ENCODE results near the gene SHISA5. TPM values are rescaled to one million over a fixed set of nuclear protein-coding genes. Genes with fewer than 3 reads are reported as not detected.
A peak's percentile ranks its signal among the peaks of the same experiment; 100 is the strongest.

SHISA5 gene
- total RNA-seq, 2 donors from 2014 or later: 192 to 193 TPM

DNA sequence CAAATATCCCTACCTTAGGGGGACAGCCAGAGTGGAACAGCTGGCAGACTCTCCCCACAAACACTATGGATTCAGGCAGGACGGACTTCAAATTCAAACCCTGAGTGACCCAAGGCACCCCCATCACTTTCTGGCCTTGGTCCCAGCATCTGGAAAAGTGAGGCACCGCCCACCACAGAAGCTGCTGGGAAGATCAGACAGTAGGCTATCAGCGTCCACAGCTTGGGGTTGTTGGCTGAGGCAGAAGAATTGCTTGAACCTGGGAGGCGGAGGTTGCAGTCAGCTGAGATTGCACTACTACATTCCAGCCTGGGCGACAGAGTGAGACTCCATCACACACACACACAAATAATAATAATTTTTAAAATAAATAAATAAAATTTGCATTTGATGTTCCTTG, 44.2 kb upstream of the SHISA5 start:
- H3K27ac ChIP-seq (ENCODE audit: low read depth, low read length): no peak overlapping the region
- no peak overlapping the region for H3K4me3 ChIP-seq (ENCODE audit: low read length)
- H3K9ac ChIP-seq (ENCODE audit: extremely low read depth, low read length, poor library complexity, severe bottlenecking): no peak overlapping the region
- no peak for DNase-seq
- Mint-ChIP-seq H3K9me3 (no peaks in the 10 kb centered on the region), H3K27me3 (ENCODE audit: insufficient read depth) (no peaks in the 10 kb centered on the region), H3K4me3 (no peak overlapping the region), H3K27ac (peak overlapping the region; percentile 21), H3K36me3 (ENCODE audit: low read depth) (peaks cover 6% of the 10 kb centered on the region), H3K4me1 (no peaks in the 10 kb centered on the region)
- TF ChIP-seq, protein P1, sequence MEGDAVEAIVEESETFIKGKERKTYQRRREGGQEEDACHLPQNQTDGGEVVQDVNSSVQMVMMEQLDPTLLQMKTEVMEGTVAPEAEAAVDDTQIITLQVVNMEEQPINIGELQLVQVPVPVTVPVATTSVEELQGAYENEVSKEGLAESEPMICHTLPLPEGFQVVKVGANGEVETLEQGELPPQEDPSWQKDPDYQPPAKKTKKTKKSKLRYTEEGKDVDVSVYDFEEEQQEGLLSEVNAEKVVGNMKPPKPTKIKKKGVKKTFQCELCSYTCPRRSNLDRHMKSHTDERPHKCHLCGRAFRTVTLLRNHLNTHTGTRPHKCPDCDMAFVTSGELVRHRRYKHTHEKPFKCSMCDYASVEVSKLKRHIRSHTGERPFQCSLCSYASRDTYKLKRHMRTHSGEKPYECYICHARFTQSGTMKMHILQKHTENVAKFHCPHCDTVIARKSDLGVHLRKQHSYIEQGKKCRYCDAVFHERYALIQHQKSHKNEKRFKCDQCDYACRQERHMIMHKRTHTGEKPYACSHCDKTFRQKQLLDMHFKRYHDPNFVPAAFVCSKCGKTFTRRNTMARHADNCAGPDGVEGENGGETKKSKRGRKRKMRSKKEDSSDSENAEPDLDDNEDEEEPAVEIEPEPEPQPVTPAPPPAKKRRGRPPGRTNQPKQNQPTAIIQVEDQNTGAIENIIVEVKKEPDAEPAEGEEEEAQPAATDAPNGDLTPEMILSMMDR (conservative IDR thresholded peaks at IDR 0.05): no peak
- no peaks in the 10 kb centered on the region for H3K9me3 ChIP-seq (ENCODE audit: control insufficient read depth, low read length)
- WGBS, 2 experiments (ENCODE audit: insufficient coverage in 1 of 2, insufficient read length in 1 of 2): 80 to 95% methylated on average over 2 to 3 of the region's 5 CpGs
- H3K27me3 ChIP-seq (ENCODE audit: control insufficient read depth, insufficient read depth, low read length, poor library complexity, severe bottlenecking): no peaks in the 10 kb centered on the region
- H3K36me3 ChIP-seq (ENCODE audit: control insufficient read depth, insufficient read depth, low read length): peaks cover 14% of the 10 kb centered on the region
- H3K4me1 ChIP-seq (ENCODE audit: control insufficient read depth, insufficient read depth, low read length): no peaks in the 10 kb centered on the region

DNA sequence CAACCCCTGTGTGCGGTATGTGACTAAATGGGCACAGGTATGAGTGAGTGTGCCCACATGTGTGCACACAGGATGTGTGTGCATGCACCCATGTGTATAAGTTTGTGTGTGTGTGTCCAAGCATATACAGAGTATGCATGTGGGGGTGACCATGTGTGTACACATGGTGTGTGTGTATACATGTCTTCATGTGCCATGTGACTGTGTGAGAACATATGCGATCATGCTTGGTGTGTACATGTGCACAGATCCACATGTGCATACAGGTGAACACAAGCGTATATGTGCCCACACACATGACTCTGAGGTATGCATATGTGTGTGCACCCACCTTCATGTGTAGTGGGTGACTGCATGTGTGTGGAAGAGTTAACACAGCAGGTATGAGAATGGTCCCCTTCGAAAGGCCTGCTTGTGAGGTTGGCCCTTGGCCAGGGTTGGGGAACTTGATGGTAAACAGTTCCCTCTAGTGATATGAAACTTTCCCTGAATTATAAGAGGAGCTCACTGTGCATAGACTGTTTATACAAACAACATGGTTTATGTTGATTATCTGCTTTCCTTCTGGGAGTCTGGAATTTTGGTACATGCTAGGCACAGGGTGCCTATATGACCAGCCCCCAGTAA, 42.3 kb upstream of the SHISA5 start:
- Histone ChIP-seq H3K9me3 (ENCODE audit: control insufficient read depth, low read length) (no peaks in the 10 kb centered on the region), H3K36me3 (ENCODE audit: control insufficient read depth, insufficient read depth, low read length) (peaks cover 14% of the 10 kb centered on the region), H3K4me1 (ENCODE audit: control insufficient read depth, insufficient read depth, low read length) (no peaks in the 10 kb centered on the region), H3K27me3 (ENCODE audit: control insufficient read depth, insufficient read depth, low read length, poor library complexity, severe bottlenecking) (no peaks in the 10 kb centered on the region), H3K4me3 (ENCODE audit: low read length) (no peak overlapping the region), H3K9ac (ENCODE audit: extremely low read depth, low read length, poor library complexity, severe bottlenecking) (no peak overlapping the region), H3K27ac (ENCODE audit: low read depth, low read length) (no peak overlapping the region)
- Mint-ChIP-seq H3K4me1 (no peaks in the 10 kb centered on the region), H3K9me3 (no peaks in the 10 kb centered on the region), H3K27me3 (ENCODE audit: insufficient read depth) (no peaks in the 10 kb centered on the region), H3K27ac (no peak overlapping the region), H3K36me3 (ENCODE audit: low read depth) (peaks cover 10% of the 10 kb centered on the region), H3K4me3 (no peak overlapping the region)
- TF ChIP-seq, protein P1 (conservative IDR thresholded peaks at IDR 0.05): no peak
- 92 to 94% methylated on average over 3 to 4 of the region's 4 CpGs for WGBS, 2 experiments (ENCODE audit: insufficient coverage in 1 of 2, insufficient read length in 1 of 2)
- DNase-seq: no peak

DNA sequence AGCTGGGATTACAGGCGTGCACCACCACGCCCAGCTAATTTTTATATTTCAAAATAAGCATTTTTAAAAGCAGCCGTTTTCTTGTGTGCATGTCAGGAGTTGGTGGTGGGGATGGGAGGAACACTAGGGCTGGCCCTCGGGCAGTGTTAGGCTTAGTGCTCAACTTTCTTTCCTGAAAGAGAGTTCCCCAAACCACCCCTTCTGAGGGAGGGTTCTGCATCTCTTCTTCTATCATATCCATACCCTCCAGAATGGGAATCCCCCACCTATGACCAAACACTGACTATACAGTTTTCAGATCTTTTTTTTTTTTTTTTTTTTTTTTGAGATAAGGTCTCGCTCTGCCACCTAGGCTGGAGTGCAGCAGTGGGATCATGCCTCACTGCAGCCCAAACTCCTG, 40.2 kb upstream of the SHISA5 start:
- TF ChIP-seq, protein P1 (conservative IDR thresholded peaks at IDR 0.05): no peak

More for the DNA sequence above, 40.2 kb upstream of the SHISA5 start:
- H3K36me3 Mint-ChIP-seq (ENCODE audit: low read depth): peaks cover 10% of the 10 kb centered on the region
- no peaks in the 10 kb centered on the region for H3K9me3 Mint-ChIP-seq
- 86 to 93% methylated on average over 1 to 5 of the region's 5 CpGs for WGBS, 2 experiments (ENCODE audit: insufficient coverage in 1 of 2, insufficient read length in 1 of 2)
- H3K27me3 Mint-ChIP-seq (ENCODE audit: insufficient read depth): no peaks in the 10 kb centered on the region
- H3K9ac ChIP-seq (ENCODE audit: extremely low read depth, low read length, poor library complexity, severe bottlenecking): no peak overlapping the region
- no peak overlapping the region for H3K4me3 Mint-ChIP-seq
- no peaks in the 10 kb centered on the region for H3K4me1 ChIP-seq (ENCODE audit: control insufficient read depth, insufficient read depth, low read length)
- H3K4me1 Mint-ChIP-seq: no peaks in the 10 kb centered on the region
- H3K27ac ChIP-seq (ENCODE audit: low read depth, low read length): no peak overlapping the region
- H3K36me3 ChIP-seq (ENCODE audit: control insufficient read depth, insufficient read depth, low read length): peaks cover 14% of the 10 kb centered on the region
- H3K4me3 ChIP-seq (ENCODE audit: low read length): no peak overlapping the region
- DNase-seq: no peak
- no peaks in the 10 kb centered on the region for H3K27me3 ChIP-seq (ENCODE audit: control insufficient read depth, insufficient read depth, low read length, poor library complexity, severe bottlenecking)
- H3K27ac Mint-ChIP-seq: no peak overlapping the region
- no peaks in the 10 kb centered on the region for H3K9me3 ChIP-seq (ENCODE audit: control insufficient read depth, low read length)

Measured in endodermal cell (in vitro differentiated cells).